ENCODE results near the gene TSPAN18.

TSPAN18 gene

GRCh38 chr11:44876194-44876723 is 149.5 kb downstream of the TSPAN18 start:
- DNase-seq = no peak

DNA sequence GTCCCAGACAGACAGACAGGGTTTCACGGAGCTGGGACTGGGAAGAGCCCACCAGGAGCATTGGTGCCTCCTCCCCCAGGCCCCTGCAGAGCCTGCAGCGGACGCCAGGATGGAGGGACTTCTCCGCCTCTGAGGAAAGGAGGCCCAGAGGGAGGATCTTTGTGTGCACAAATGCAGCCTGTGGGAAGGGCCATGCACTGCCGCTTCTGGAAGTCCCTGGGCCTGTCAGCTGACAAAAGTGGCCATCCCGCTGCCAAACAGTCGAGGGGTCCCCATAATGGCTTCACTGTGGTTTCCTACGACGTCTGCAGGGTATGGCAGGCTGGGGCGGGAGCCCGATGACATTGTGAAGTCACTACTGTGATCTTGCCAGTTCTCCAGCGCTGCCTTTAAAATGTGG is 150.1 kb downstream of the TSPAN18 start:
- no peak for DNase-seq

- no peak for DNase-seq
These were observed 151.1 kb downstream of the TSPAN18 start for GRCh38 chr11:44877571-44878497.

DNA sequence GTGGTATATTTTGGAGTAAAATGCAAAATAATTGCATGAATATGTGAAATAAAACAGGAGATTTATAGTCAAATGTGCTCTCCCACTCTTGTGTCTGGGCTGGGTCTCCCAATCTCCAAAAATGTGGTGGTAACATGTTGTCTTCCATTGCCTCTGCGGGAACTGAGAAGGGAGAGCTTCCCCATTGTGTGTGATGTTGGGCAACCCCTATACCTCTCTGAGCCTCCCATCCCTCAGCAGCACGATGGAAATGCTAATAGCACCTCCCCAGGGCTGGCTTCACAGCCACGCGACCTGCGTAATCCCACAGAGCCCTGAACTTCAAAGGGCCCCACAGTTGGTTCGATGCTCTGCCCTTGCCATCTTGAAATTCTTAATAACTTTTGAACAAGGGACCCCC is 151.9 kb downstream of the TSPAN18 start:
- DNase-seq = no peak

GRCh38 chr11:44879432-44879831 is 152.7 kb downstream of the TSPAN18 start:
- DNase-seq = no peak

- DNase-seq = no peak
These were observed 153.7 kb downstream of the TSPAN18 start for GRCh38 chr11:44880511-44880910.

DNA sequence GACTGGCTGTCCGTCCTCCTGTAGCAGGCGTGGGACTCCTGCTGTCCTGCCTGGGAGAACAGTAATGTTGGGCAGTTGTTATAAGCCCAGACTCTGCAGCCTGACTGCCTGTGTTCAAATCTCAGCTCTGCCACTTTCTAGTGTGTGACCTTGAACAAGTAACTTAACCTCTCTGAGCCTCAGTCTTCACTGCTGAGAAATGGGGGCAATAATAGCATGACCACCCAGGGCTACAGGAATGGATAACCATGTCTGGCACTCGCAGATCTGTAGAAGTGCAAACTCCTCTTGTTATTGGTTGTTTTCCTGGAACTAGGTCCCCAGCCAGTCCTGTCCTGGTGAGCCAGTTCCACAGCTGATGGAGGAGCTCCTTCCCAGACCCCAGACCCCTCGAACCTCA is 154.2 kb downstream of the TSPAN18 start:
- DNase-seq = no peak

DNA sequence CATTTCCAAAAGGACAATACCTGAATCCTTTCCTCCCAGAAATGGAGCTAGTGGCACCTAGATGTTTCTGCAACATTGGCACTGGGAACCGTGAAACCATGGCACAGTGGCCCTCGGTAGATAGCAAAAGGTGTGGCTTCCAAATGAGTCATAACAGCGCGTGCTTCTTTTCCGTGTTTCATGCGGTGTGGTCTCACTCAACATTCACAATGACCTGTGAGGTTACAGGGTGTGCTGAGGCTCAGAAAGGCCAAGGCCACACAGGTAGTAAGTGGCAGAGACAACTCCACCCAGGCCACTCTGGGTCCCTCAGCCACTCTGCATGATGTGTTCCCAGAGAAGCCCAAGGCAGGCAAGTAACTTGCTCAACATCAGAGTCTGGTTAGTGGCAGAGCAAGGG is 156.5 kb downstream of the TSPAN18 start:
- no peak for DNase-seq

- no peak for DNase-seq
These were observed 157.3 kb downstream of the TSPAN18 start for GRCh38 chr11:44884056-44884455.

DNA sequence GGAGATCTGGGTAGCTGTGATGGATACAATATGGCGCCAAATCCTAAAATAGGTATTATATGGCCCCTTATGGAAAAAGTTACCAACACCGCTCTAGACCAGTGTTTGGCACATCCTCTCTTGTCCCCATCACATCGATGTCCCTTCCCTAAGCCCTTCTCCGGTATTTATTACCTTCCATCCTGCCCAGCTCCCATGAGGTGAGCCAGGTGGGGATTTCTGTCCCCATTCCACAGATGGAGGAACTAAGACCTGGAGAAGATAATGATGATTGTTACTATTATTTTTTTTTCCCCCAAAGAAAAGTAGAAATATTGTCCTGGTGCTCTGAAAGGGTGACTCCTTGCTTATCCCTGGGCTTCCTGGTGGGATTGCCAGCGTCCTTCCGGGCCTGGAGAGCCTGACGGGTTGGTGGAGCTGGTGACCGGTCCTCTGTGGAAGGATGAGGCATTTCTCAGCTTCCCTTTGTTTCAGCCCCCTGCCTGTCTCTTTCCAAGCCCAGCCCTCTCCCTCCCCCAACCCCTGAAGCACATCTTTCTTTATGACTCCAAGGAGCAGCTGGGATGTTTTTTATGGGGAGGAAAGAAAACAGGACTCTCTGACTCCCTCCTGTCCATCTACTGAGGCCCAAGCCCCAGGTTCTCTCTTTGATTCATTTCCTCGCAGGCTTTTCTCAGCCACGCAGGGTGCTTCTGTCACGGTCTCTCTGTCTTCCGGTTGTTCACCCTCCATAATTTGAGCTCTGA is 158.5 kb downstream of the TSPAN18 start:
- DNase-seq = no peak

GRCh38 chr11:44885919-44886789 is 159.4 kb downstream of the TSPAN18 start:
- DNase-seq = no peak

DNA sequence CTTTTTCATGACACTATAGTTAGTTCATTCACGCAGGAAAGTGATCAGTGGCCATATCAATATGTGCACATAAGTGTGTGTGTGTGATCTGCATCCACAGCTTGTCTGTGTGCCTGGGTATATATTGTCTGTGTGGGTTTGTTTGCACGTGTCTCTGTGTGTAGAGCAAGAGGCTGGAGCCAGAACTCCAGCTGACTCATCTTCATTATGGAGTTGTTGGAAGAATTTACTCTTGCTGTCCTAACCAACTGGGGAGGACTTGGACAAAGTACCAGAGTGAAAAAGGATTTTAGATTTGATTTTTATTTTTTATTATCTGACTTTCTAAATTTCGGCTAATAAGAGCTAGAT is 160.0 kb downstream of the TSPAN18 start:
- no peak for DNase-seq

DNA sequence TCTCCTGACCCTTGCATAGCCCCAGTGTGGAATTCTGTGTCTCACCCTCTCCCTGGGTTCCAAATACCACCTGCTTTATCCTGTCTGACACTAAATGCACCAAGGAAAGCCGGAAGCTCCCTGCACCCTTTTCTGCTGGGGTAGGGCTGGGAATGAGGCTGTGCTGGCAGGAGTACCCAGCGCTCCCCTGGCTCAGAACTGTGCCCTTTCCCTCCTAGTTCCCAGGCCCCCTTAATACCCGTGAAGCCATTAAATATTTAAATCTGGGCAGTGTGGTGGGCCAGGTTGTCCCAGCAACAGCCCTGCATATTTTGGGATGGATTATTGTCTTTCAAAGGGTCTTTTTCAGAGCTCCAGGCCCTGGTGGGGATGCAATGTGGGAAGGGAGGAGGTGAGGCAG is 160.9 kb downstream of the TSPAN18 start:
- DNase-seq = no peak

DNA sequence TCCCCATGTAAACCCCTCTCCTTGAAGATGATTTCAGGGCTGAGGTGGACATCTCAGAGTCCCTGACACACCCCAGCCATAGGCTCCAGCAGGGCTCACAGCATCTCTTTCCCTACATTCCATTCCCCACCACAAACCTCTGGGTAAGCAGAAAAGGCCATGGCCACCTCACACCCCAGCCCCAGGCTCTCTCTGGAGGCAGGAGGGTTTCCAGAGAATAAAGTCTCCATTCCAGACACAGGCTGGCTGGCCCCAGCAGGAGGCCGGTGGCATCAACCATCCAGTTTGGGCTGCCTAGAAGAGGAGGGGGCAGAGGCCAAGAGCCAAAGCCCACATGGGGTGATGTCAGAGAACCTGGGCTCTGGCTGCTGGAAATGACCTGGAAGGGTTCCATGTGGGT is 162.5 kb downstream of the TSPAN18 start:
- DNase-seq = no peak

- DNase-seq = no peak
These were observed 166.1 kb downstream of the TSPAN18 start for GRCh38 chr11:44892843-44893242.

DNA sequence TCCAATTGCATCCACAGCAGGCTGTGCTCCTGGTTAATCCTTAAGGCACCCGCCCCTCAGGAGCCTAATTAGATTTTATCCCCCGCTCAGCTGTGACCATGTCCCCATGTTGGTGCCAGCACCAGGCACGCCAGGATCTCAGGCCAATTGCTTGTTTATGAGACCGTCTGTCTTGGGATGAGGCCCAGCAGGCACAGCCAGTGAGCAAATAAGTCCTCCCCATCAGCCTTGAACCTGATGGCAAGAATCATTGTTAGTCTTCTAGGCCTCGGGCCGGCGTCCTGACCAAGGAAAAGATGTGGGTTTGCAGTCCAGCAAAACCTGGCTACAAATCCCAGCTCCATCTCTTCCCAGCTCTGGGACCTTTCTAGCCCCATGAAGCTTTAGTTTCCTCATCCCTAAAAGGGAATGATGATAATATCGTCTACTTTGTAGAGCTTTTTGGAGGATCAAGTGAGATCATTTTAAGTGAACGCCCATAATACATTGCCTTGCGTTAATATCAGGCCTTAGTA is 166.6 kb downstream of the TSPAN18 start:
- no peak for DNase-seq

GRCh38 chr11:44893846-44894617 is 167.3 kb downstream of the TSPAN18 start:
- DNase-seq = peak; percentile 43

DNA sequence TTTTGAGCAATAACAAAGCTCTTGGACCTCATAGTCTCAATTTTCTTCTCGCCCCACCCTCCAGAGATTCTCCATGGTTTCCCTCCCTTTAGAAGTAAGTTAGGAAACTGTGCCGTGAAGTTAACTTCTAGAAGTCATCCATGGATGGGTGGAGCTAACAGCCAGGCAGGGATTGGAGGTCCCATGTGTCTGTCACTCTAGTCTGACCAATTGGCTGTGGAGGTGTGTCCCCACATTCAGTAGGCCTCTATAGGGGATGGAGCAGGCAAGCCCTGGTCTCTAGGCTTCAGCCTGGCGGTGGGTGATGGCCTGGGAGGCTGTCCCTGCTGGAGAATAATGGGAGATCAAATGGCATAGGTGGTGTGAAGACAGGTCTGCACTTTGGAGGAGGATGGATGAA is 173.2 kb downstream of the TSPAN18 start:
- DNase-seq = no peak

- DNase-seq = no peak
These were observed 174.4 kb downstream of the TSPAN18 start for GRCh38 chr11:44901120-44901633.

- no peak for DNase-seq
These were observed 175.0 kb downstream of the TSPAN18 start for GRCh38 chr11:44901786-44902185.

DNA sequence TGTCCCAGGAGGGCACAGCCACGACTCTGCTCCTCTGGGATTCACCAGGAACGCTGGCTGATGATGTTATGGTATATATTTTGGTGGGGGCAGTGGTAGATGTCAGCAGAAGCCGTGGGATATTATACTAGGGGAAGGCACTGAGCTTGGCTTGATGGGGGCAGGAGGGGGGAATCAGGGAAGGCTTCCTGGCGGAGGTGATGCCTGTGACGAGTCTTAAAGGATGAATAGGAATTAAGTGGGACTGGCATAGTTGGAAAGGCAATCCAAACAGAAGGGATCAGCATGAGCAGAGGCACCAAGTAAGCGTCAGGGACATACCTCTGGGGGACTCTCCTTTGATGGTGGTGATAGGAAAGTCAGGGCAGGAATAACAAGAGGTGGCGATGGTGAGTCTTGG is 176.3 kb downstream of the TSPAN18 start:
- DNase-seq = no peak

DNA sequence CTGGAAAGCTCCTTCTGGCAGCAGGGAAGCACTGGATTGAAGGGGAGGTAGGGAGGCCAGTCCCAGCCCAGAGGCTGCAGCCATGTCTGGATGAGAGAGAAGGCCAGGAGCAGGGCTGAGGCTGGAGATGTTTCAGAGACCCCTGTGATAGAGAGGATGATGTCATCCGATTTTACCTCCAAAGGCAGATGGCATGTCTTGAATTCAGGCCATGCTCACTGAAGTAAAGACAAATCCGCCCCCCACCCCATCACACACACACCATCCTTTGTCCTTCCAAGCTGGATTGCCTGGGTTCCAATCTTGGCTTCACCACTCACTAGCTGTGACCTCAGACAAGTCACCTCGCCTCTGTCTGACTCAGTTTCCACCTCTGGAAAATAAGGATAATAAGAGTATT is 176.8 kb downstream of the TSPAN18 start:
- DNase-seq = no peak

Data from NK-92 treated with Interleukin-12 subunit alpha and Interleukin-12 subunit beta, amount 100 ng/mL, for 24 hours (cell line).